ENCODE results near the gene NPTX2.

The NPTX2 gene

DNA sequence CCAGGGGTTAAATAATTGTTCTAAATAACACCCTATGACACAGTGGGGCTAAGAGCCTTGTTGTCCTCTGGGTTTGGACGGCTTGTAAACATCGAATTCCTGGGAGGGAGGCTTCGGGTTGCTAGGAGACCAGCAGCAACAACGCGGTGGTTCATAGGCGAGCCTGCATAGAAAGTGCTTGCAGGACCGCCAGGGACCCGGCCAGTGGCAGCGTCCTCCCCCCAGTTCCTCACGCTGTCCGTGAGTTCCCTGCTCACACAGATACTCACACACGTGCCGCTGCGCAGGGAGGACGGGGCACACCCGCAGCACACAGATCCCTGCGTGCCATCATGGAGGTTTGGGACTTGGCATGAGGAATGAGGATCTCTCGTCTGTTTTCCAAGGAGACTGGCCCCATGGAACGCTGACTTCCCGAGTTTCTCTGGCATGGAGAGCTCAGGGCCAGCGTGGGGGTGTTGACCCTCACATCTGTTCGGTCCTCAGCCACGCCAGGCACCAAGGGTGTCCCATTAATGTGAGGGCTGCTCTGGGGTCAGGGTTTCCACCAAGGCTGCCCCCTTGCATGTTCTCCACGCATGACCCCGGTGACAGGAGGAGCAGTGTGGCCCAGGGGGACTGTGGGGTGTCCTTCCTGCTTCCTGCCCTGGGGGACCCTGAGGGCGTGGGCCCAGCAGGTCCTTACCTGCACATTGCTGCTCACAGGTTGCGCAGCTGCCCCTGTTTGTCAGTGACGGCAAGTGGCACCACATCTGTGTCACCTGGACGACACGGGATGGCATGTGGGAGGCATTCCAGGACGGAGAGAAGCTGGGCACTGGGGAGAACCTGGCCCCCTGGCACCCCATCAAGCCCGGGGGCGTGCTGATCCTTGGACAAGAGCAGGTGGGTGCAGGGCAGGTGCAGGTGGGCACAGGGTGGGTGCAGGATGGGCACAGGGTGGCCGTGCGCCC, 9.7 kb downstream of the NPTX2 start:
- Histone ChIP-seq H3K36me3 (ENCODE audit: control insufficient read depth in 2 of 2, insufficient read depth in 1 of 2, low read length in 2 of 2) (no peaks in the 10 kb centered on the region), H3K4me3 (ENCODE audit: low read depth, low read length) (no peak overlapping the region), H3K27ac (ENCODE audit: extremely low read depth, low read depth, low read length) (no peak overlapping the region), H3K4me1 (ENCODE audit: control insufficient read depth, insufficient read depth, low read length) (no peaks in the 10 kb centered on the region; the same call in 1 of the 2 replicates), H3K9me3 (ENCODE audit: control insufficient read depth, insufficient read depth, low read depth, low read length) (no peaks in the 10 kb centered on the region; the same call in 1 of the 2 replicates)
- CTCF ChIA-PET = no interaction called here
- POLR2A ChIA-PET = no interaction called here
- no peak for TF ChIP-seq REPIN1 (tag by site-specific recombination; IDR thresholded peaks at IDR 0.05; ENCODE audit: low read depth)
- TF ChIP-seq ZNF510 (tag by site-specific recombination; IDR thresholded peaks at IDR 0.05; ENCODE audit: insufficient replicate concordance) = no peak
- TF ChIP-seq ZBTB48 (tag by site-specific recombination; IDR thresholded peaks at IDR 0.05) = no peak
- 0 out of 2 replicates have a peak, but pooled peaks have one; percentile 12 for TF ChIP-seq ZFHX2 (tag by site-specific recombination; conservative IDR thresholded peaks at IDR 0.05)
- no peak for TF ChIP-seq ZNF423 (tag by site-specific recombination; IDR thresholded peaks at IDR 0.05)

DNA sequence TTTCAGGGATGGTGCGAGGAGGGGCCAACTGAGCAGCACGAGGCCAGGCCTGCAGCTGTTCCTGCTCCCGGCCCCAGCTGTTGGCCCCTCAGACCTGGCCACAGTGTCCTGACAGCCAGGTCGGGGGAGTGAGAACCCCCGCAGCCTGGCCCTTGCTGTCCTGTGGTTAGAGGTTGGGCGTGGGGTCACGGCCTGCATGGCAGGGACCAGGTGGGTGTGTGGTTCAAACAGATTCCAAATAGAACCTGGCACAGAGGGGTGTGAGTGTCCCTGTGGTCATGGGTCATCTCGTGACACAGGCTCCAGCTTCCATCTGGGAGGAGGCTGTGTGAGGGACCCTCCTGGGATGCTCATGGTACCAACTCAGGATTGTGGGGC, 10.3 kb downstream of the NPTX2 start:
- no peaks in the 10 kb centered on the region; the same call in 1 of the 2 replicates for H3K4me1 ChIP-seq (ENCODE audit: control insufficient read depth, insufficient read depth, low read length)
- no peaks in the 10 kb centered on the region; the same call in 1 of the 2 replicates for H3K9me3 ChIP-seq (ENCODE audit: control insufficient read depth, insufficient read depth, low read depth, low read length)
- no peaks in the 10 kb centered on the region for H3K36me3 ChIP-seq (ENCODE audit: control insufficient read depth in 2 of 2, insufficient read depth in 1 of 2, low read length in 2 of 2)
- TF ChIP-seq, protein P1, sequence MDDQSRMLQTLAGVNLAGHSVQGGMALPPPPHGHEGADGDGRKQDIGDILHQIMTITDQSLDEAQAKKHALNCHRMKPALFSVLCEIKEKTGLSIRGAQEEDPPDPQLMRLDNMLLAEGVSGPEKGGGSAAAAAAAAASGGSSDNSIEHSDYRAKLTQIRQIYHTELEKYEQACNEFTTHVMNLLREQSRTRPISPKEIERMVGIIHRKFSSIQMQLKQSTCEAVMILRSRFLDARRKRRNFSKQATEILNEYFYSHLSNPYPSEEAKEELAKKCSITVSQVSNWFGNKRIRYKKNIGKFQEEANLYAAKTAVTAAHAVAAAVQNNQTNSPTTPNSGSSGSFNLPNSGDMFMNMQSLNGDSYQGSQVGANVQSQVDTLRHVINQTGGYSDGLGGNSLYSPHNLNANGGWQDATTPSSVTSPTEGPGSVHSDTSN (CRISPR knock-in tag; IDR thresholded peaks at IDR 0.05) = no peak
- TF ChIP-seq, protein P2, sequence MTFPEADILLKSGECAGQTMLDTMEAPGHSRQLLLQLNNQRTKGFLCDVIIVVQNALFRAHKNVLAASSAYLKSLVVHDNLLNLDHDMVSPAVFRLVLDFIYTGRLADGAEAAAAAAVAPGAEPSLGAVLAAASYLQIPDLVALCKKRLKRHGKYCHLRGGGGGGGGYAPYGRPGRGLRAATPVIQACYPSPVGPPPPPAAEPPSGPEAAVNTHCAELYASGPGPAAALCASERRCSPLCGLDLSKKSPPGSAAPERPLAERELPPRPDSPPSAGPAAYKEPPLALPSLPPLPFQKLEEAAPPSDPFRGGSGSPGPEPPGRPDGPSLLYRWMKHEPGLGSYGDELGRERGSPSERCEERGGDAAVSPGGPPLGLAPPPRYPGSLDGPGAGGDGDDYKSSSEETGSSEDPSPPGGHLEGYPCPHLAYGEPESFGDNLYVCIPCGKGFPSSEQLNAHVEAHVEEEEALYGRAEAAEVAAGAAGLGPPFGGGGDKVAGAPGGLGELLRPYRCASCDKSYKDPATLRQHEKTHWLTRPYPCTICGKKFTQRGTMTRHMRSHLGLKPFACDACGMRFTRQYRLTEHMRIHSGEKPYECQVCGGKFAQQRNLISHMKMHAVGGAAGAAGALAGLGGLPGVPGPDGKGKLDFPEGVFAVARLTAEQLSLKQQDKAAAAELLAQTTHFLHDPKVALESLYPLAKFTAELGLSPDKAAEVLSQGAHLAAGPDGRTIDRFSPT (tag by site-specific recombination; IDR thresholded peaks at IDR 0.05) = 0 out of 2 replicates have a peak, but pooled peaks have one; percentile 18
- 0 out of 2 replicates have a peak, but pooled peaks have one; percentile 4 for TF ChIP-seq ZFHX2 (tag by site-specific recombination; conservative IDR thresholded peaks at IDR 0.05)
- H3K4me3 ChIP-seq (ENCODE audit: low read depth, low read length) = no peak overlapping the region
- ChIA-PET CTCF (no interaction called here), POLR2A (no interaction called here)
- no peak overlapping the region for H3K27ac ChIP-seq (ENCODE audit: extremely low read depth, low read depth, low read length)

DNA sequence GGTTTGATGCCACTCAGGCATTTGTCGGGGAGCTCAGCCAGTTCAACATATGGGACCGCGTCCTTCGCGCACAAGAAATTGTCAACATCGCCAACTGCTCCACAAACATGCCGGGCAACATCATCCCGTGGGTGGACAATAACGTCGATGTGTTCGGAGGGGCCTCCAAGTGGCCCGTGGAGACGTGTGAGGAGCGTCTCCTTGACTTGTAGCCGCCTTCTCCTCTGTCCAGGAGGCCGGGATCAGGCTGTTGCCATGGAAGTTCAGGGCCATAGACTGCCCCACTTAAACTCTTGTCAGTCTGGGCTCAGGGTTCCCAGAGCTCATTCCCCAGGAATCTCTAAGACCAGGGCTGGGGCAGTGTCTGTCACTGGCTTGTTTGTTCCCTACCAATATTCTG, 11.3 kb downstream of the NPTX2 start:
- H3K9me3 ChIP-seq (ENCODE audit: control insufficient read depth, insufficient read depth, low read depth, low read length) = no peaks in the 10 kb centered on the region; the same call in 1 of the 2 replicates
- POLR2A ChIA-PET = no interaction called here
- no peaks in the 10 kb centered on the region for H3K4me1 ChIP-seq (ENCODE audit: control insufficient read depth, insufficient read depth, low read length)
- no peak overlapping the region for H3K4me3 ChIP-seq (ENCODE audit: low read depth, low read length)
- H3K36me3 ChIP-seq (ENCODE audit: control insufficient read depth in 2 of 2, insufficient read depth in 1 of 2, low read length in 2 of 2) = no peaks in the 10 kb centered on the region
- no peak overlapping the region for H3K27ac ChIP-seq (ENCODE audit: extremely low read depth, low read depth, low read length)
- CTCF ChIA-PET = no interaction called here
- no peak for TF ChIP-seq KLF10 (tag by site-specific recombination; IDR thresholded peaks at IDR 0.05)
- TF ChIP-seq, protein P3, sequence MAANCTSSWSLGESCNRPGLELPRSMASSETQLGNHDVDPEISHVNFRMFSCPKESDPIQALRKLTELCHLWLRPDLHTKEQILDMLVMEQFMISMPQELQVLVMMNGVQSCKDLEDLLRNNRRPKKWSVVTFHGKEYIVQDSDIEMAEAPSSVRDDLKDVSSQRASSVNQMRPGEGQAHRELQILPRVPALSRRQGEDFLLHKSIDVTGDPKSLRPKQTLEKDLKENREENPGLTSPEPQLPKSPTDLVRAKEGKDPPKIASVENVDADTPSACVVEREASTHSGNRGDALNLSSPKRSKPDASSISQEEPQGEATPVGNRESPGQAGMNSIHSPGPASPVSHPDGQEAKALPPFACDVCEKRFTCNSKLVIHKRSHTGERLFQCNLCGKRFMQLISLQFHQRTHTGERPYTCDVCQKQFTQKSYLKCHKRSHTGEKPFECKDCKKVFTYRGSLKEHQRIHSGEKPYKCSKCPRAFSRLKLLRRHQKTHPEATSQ (tag by site-specific recombination; IDR thresholded peaks at IDR 0.05) = no peak
- TF ChIP-seq, protein P4, sequence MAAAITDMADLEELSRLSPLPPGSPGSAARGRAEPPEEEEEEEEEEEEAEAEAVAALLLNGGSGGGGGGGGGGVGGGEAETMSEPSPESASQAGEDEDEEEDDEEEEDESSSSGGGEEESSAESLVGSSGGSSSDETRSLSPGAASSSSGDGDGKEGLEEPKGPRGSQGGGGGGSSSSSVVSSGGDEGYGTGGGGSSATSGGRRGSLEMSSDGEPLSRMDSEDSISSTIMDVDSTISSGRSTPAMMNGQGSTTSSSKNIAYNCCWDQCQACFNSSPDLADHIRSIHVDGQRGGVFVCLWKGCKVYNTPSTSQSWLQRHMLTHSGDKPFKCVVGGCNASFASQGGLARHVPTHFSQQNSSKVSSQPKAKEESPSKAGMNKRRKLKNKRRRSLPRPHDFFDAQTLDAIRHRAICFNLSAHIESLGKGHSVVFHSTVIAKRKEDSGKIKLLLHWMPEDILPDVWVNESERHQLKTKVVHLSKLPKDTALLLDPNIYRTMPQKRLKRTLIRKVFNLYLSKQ (tag by site-specific recombination; IDR thresholded peaks at IDR 0.05; ENCODE audit: borderline replicate concordance) = no peak
- TF ChIP-seq ZNF239 (tag by site-specific recombination; IDR thresholded peaks at IDR 0.05) = no peak
- TF ChIP-seq ZNF133 (tag by site-specific recombination; IDR thresholded peaks at IDR 0.05) = no peak
- no peak for TF ChIP-seq ZNF423 (tag by site-specific recombination; IDR thresholded peaks at IDR 0.05)
- TF ChIP-seq, protein P5, sequence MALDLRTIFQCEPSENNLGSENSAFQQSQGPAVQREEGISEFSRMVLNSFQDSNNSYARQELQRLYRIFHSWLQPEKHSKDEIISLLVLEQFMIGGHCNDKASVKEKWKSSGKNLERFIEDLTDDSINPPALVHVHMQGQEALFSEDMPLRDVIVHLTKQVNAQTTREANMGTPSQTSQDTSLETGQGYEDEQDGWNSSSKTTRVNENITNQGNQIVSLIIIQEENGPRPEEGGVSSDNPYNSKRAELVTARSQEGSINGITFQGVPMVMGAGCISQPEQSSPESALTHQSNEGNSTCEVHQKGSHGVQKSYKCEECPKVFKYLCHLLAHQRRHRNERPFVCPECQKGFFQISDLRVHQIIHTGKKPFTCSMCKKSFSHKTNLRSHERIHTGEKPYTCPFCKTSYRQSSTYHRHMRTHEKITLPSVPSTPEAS (tag by site-specific recombination; IDR thresholded peaks at IDR 0.05) = no peak
- no peak for TF ChIP-seq KLF16 (tag by site-specific recombination; IDR thresholded peaks at IDR 0.05)
- TF ChIP-seq ZNF670 (tag by site-specific recombination; IDR thresholded peaks at IDR 0.05; ENCODE audit: low read depth) = no peak
- TF ChIP-seq ZNF558 (tag by site-specific recombination; IDR thresholded peaks at IDR 0.05) = no peak
- no peak for TF ChIP-seq ZNF701 (tag by site-specific recombination; IDR thresholded peaks at IDR 0.05)
- no peak for TF ChIP-seq ZNF654 (tag by site-specific recombination; IDR thresholded peaks at IDR 0.05; ENCODE audit: low read depth)
- TF ChIP-seq ZNF211 (tag by site-specific recombination; IDR thresholded peaks at IDR 0.05; ENCODE audit: low read depth) = no peak
- TF ChIP-seq ZNF394 (tag by site-specific recombination; IDR thresholded peaks at IDR 0.05; ENCODE audit: borderline replicate concordance) = no peak
- TF ChIP-seq ZNF248 (tag by site-specific recombination; IDR thresholded peaks at IDR 0.05) = no peak
- no peak for TF ChIP-seq ZNF514 (tag by site-specific recombination; IDR thresholded peaks at IDR 0.05)

All from HEK293 (cell line).